ENCODE data around the gene C1S. TPM values are rescaled to one million over a fixed set of nuclear protein-coding genes. Genes with fewer than 3 reads are reported as not detected.

C1S gene
- total RNA-seq, 1 experiment from 2014 or later: 0.56 TPM

Small RNA genes lying within 50 kb of the gene (small RNA-seq; reads per million reads assigned to genes)
- gene AC006512.1 (not detected), gene RNU6-485P (not detected)

Other genes with a start within 250 kb of the C1S start
- gene GPR162, start 238.9 kb upstream of the C1S start, total RNA-seq (2014; rRNA removed; shearing (Covaris generic)): not detected in 2 replicates
- gene P3H3, start 232.3 kb upstream of the C1S start, total RNA-seq (2014; rRNA removed; shearing (Covaris generic)): 2.2 and 2.7 TPM in 2 replicates
- gene GNB3, start 219.8 kb upstream of the C1S start, total RNA-seq (2014; rRNA removed; shearing (Covaris generic)): 0.97 TPM in 1 of 2 replicates, not detected in the other
- gene CDCA3, start 209.4 kb upstream of the C1S start, total RNA-seq (2014; rRNA removed; shearing (Covaris generic)): 95.5 and 126 TPM in 2 replicates
- gene USP5, start 208.6 kb upstream of the C1S start, total RNA-seq (2014; rRNA removed; shearing (Covaris generic)): 122 and 136 TPM in 2 replicates
- 1,358 and 1,438 TPM in 2 replicates for gene TPI1, start 193.2 kb upstream of the C1S start, total RNA-seq (2014; rRNA removed; shearing (Covaris generic))
- 20.2 and 21.0 TPM in 2 replicates for gene SPSB2, start 187.4 kb upstream of the C1S start, total RNA-seq (2014; rRNA removed; shearing (Covaris generic))
- gene LRRC23, start 155.9 kb upstream of the C1S start, total RNA-seq (2014; rRNA removed; shearing (Covaris generic)): 0.61 and 4.6 TPM in 2 replicates
- gene ENO2, start 146.1 kb upstream of the C1S start, total RNA-seq (2014; rRNA removed; shearing (Covaris generic)): 7.7 and 9.1 TPM in 2 replicates
- gene ATN1, start 132.8 kb upstream of the C1S start, total RNA-seq (2014; rRNA removed; shearing (Covaris generic)): 22.0 and 36.9 TPM in 2 replicates
- gene RNU7-1, start 116.9 kb upstream of the C1S start, total RNA-seq (2014; rRNA removed; shearing (Covaris generic)): not detected in 2 replicates
- 102 and 112 TPM in 2 replicates for gene C12orf57, start 116.7 kb upstream of the C1S start, total RNA-seq (2014; rRNA removed; shearing (Covaris generic))
- 29.2 and 35.2 TPM in 2 replicates for gene PTPN6, start 109.4 kb upstream of the C1S start, total RNA-seq (2014; rRNA removed; shearing (Covaris generic))
- 417 and 420 TPM in 2 replicates for gene PHB2, start 90.1 kb upstream of the C1S start, total RNA-seq (2014; rRNA removed; shearing (Covaris generic))
- gene EMG1, start 89.8 kb upstream of the C1S start, total RNA-seq (2014; rRNA removed; shearing (Covaris generic)): 59.5 and 64.0 TPM in 2 replicates
- gene LPCAT3, start 42.2 kb upstream of the C1S start, total RNA-seq (2014; rRNA removed; shearing (Covaris generic)): 35.9 and 37.3 TPM in 2 replicates
- 0.03 and 0.53 TPM in 2 replicates for gene C1R, start 31.7 kb downstream of the C1S start, total RNA-seq (2014; rRNA removed; shearing (Covaris generic))
- gene C1RL, start 48.5 kb downstream of the C1S start, total RNA-seq (2014; rRNA removed; shearing (Covaris generic)): 38.9 and 39.1 TPM in 2 replicates
- 0.41 TPM in 1 of 2 replicates, not detected in the other for gene RBP5, start 68.2 kb downstream of the C1S start, total RNA-seq (2014; rRNA removed; shearing (Covaris generic))
- 15.3 and 16.9 TPM in 2 replicates for gene CLSTN3, start 69.7 kb downstream of the C1S start, total RNA-seq (2014; rRNA removed; shearing (Covaris generic))
- 34.8 and 41.2 TPM in 2 replicates for gene PEX5, start 129.0 kb downstream of the C1S start, total RNA-seq (2014; rRNA removed; shearing (Covaris generic))
- not detected in 2 replicates for gene ACSM4, start 243.4 kb downstream of the C1S start, total RNA-seq (2014; rRNA removed; shearing (Covaris generic))